Gastrocnemius medialis (tissue), 4 donors: ENCODE measurements around the gene CLCN2.

Experiments used
- CTCF ChIP-seq, 5 experiments: fragments of 450-650 bp in 3 of 5; fragments of 200-600 bp in 2 of 5; sonication (generic) in 2 of 5; IDR thresholded peaks in 4 of 5; conservative IDR thresholded peaks in 1 of 5; 1 replicate in 4 of 5; 2 replicates in 1 of 5; pipeline ENCODE4 v1.5.1; 2016 to 2019; ENCODE audit warnings: antibody characterized with exemption in 5 of 5, mild to moderate bottlenecking in 3 of 5, moderate library complexity in 3 of 5
- POLR2A ChIP-seq, 2 donors: fragments of 450-650 bp; IDR thresholded peaks; one replicate each; pipeline ENCODE4 v1.6.1; 2017; ENCODE audit warnings: antibody characterized with exemption in 2 of 2, mild to moderate bottlenecking in 2 of 2, moderate library complexity in 2 of 2

- no peak for TF ChIP-seq CTCF (IDR thresholded peaks at IDR 0.05 in 4 of 5, conservative IDR thresholded peaks at IDR 0.05 in 1 of 5)
- TF ChIP-seq POLR2A (IDR thresholded peaks at IDR 0.05), result no peak
Measured at GRCh38 chr3:184375747-184376461, 14.5 kb upstream of the CLCN2 start.
